GM21367 (cell line): Measurements from ENCODE around the gene ENTHD1.
"Not testable (repeated sequence)": the region's sequence is repeated elsewhere in the genome, so short reads cannot be mapped to it uniquely, and the experiment has no call there.

Experiments used
- ATAC-seq: cut with Tn5 transposase; IDR thresholded peaks from one replicate; pipeline ENCODE4 v1.9.1; 2021; ENCODE audit not compliant: unreplicated experiment

Gene ENTHD1

GRCh38 chr22:39925273-39925672 lies 31.7 kb upstream of the ENTHD1 start:
- ATAC-seq = no peak

DNA sequence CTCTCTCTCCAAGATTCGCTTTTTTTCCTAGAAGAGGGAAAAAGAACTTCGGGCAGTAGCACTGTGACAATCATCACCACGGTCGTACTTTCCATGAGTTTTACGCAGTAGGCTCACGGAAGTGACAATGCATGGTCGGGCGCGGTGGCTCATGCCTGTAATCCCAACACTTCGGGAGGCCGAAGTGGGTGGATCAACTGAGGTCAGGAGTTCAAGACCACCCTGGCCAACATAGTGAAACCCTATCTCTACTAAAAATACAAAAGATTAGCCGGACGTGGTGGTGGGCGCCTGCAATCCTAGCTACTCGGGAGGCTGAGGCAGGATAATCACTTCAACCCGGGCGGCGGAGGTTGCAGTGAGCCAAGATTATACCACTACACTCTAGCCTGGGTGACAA lies 30.7 kb upstream of the ENTHD1 start:
- ATAC-seq = no peak

- no peak for ATAC-seq
These were observed 30.1 kb upstream of the ENTHD1 start for GRCh38 chr22:39923696-39924095.

DNA sequence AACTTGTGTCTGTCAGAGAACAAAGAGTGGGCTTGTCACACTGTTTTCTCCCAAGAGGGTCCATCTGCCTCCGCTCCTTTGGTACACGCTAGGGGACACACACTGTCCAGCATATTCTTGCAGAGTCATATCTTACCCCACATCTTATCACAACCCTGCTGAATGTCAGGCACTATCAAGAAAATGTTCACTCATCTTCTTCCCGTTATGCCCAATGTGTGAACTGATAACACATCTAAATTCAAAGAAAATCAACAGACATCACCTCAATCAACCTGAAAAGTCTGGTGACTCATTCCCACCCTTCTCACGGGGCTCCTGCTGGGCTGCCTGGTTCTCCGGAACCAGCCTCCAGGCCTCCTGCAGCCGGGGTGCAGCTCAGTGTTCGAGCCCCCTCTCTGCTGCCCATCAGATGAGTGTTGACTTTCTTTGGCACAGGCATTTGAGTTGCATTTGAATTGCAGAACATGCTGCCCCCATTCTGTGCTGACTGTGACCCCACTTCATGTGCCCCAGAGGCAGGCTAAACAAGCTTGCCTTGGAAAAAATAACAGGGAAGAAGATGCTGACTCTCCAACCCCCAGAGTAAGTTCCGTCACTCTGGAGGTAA lies 26.7 kb upstream of the ENTHD1 start:
- no peak for ATAC-seq

- no peak for ATAC-seq
These were observed 24.4 kb upstream of the ENTHD1 start for GRCh38 chr22:39917776-39918495.

DNA sequence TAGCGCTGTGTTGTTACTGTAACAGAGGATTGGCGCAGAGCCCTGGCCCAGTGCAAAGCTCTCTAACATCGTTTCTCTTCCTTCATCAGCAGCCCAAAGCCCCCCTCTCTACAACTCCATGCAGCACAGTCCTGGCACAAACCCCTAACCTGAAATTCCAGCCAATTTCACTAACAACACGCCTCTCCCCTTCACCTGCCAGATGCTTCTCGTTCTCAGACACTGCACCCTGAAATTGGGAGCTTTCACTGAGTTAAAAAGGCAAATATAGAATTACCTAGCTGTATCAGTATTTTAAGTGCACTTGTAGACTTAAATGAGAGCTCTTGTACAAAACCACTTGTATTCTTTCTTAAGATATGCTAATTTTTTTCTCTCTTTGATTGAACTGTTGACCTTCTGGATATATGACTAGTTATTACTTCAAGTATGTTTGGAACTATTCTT lies 23.7 kb upstream of the ENTHD1 start:
- no peak for ATAC-seq

DNA sequence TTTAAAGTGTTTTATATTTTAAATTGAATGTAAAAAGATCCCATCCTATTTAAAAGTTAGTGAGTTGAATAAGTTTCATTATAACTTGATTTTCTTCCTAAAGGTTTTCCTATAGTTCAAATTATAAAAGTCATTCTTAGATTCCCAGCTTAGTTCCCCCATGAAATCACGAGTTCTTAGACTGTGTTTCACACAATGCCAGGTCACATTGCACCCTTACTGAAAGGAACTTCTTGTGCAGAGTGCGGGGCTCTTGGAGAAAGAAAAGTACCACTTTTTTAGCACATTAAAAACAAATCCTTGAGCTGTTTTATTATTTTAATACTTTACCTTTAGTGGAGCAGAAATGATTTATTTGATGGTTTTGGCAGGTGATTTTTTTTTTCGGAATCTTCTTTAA lies 22.9 kb upstream of the ENTHD1 start:
- ATAC-seq = no peak

DNA sequence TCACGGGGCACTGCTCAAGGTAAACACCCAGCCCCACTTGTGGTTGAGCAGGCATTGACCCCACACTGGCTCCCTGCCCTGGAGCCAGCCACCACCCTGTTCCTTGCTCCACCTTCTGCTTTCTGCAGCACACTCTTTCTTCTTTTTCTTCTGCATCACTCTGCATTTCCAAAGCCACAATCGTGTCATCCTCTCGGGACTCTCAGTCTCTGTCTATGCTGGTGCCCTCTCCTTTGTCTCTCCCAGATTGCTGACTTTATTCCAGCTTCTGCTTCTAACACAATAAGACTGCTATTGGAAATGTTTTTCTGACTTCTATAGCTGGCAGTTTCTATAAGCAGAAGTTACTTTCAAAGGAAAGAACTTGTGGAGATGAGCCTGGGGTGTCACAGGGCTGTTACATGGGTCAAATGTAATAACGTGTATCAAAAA lies 21.8 kb upstream of the ENTHD1 start:
- no peak for ATAC-seq

DNA sequence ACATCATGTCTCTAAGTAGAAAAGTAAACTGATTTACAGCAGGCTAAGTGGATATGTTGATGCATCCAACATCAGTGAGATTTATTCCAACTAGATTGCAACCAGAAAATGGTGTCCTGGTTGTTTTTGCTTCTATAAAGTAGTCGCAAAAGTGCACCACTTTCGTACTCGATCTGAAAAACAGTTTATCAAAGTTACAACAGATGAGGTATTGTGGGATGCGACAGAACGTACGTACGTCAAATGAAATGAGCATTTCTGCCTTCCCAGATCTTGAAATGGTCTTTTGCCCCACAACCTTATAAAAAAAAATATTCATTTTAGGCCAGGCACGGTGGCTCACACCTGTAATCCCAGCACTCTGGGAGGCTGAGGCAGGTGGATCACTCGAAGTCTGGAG lies 21.0 kb upstream of the ENTHD1 start:
- ATAC-seq = no peak

- ATAC-seq = no peak
These were observed 20.3 kb upstream of the ENTHD1 start for GRCh38 chr22:39913886-39914285.

DNA sequence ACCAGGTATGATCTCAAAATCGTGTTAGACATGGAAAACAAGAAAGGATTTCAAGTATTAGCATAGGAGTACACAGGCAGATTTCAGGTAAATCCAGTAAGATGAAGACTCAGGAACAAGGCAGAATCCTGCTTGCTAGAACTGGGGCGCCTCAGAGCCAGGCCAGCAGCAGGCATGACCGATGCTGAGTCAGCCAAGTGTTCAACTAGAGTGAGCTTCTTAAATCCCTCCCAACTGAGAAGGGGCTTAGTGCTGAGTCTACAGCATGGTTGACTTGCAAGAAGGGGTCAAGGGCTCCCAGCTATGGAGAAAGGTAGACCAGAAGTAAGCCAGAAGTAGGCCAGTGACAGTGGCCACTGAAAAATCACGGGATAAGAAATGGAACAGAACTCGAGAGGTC lies 19.8 kb upstream of the ENTHD1 start:
- ATAC-seq = no peak

DNA sequence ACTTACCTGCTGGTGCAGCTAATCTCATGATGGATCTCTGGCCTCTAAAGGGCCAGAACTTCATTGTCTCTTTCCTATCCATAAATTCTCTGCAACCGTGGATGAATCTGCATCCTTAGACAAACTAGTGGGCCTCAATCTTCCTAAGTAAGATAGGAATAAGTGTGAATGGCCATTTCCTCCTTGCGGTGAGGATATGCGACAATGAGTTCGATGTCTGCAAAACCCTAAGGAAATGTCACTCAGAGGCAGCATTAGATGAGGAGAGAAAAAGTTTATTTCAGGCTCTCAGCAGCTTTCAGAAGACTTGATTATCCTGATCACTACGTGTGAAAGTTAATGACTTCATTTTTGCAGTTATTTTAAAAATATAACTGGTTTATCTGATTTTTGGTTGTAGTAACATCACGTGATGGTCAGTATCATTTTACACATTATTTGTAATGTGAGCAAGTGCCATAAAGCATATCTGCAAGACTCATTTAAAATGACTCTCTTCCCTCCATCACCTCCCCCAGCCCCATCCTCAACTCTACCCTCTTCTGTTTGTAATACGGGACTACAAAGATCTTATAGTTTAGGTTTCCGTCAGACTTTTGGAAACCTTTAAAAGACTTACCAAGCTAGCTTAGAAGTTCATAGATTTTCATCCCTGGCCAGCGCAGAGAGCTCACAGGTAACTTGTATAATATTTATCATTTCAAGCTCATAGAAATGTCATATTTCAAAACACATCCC lies 17.5 kb upstream of the ENTHD1 start:
- ATAC-seq = no peak

- ATAC-seq = no peak
These were observed 15.2 kb upstream of the ENTHD1 start for GRCh38 chr22:39908737-39909136.

DNA sequence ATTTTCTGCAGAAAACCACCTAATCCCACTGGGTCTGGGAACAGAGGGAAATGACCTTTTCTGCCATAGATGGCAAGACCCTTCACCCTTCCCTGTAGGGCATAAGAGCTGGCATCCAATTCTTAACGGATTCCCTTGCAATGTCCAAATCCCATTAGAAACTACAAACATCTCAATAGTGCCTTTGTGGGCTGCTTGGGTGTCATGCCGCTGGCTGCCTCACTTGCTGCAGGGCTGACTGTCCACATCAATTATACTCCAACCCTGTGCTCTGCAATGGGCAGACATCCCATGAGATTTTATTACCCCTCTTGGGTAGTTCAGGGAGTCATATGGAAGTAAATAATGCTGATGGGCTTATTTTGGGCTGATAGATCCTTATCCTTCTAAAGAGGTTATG lies 14.6 kb upstream of the ENTHD1 start:
- no peak for ATAC-seq

DNA sequence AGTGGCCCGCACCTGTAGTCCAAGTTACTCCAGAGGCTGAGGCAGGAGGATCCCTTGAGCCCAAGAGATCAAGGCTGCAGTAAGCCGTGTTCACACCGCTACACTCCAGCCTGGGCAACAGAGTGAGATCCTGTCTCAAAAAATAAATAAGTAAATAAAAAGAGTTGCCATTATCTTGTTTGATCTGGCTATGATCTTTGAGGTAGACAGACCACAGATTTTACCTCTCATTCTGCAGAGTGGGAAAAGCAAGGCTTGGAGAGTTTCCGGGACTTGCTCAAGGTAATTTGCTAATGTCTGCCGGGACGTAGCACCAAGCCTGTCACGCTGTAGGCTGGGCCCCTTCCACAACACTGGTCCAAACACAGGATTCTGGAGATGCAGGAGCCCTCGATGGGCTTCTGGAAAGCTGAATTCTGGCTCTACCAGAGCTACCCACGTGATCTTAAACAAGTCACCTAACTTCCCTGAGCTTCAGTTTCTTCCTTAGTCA lies 14.1 kb upstream of the ENTHD1 start:
- no peak for ATAC-seq

DNA sequence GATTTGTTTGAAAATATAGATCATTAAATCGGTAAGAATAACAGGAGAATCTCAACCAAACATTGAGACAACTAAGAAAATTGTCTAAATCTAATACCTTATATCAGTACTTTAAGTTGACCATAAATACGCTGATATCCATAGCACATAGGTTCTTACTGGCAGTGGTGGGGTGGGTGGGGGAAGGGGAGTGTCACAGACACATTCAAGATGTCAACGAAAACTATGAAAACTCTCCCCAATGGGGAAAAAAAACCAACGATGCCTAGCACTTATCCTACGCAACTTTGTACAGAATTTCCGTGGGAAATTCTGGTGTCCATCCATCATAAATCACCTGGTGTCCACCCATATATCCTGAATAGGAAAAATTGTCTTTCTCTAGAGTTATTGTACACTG lies 13.5 kb upstream of the ENTHD1 start:
- no peak for ATAC-seq

DNA sequence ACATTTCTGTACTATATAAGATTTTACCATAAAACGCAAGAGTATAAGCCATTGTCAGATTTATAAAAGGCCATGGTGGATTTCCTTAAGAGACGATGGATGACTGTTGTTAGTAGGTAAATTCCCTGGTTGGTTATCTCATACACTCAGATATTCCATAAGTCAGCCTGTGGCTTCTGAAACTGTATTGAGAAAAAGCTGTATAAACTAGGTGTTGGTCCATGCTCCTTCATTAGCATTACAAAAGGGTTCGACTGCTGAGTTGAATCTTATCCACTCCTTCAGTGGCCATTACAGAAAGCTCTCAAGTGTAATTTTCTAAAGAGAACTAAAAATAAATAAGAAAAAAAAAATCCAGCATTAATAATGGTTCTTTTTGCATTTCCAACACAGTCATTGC lies 12.6 kb upstream of the ENTHD1 start:
- no peak for ATAC-seq

- no peak for ATAC-seq
These were observed 12.1 kb upstream of the ENTHD1 start for GRCh38 chr22:39905687-39906086.

DNA sequence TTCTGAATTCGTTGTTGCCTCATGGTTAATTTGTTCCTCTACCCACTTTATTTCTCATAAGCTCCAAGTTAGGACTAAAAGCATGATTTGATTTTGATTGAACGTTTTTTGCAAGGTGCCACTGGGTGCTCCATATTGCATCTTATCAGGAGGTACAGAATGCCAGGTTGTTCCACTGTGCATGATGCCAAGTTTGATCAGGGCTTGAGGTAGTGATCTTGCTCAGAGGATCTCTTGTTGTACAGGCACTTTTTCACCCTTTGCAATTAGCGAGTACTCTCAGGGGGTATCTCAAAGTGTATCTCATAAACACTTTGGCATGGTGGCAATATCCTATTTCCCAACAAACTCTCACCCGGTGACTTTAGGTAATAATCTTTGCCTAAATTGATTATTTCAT lies 11.3 kb upstream of the ENTHD1 start:
- ATAC-seq = no peak

DNA sequence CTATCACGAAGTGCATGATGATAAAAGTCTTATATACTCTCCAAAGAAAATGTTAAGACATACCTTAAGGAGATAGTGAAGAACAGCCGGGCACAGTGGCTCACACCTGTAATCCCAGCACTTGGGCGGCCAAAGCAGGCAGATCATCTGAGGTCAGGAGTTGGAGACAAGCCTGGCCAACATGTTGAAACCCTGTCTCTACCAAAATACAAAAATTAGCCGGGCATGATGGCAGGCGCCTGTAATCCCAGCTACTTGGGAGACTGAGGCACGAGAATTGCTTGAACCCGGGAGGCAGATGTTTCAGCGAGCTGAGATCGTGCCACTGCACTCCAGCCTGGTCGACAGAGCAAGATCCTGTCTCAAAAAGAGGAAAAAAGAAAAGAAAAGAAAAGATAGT lies 10.5 kb upstream of the ENTHD1 start:
- not testable (repeated sequence) for ATAC-seq

- no peak for ATAC-seq
These were observed 8.1 kb upstream of the ENTHD1 start for GRCh38 chr22:39901565-39902146.
